ENCODE results near the gene RNF167. TPM values are rescaled to one million over a fixed set of nuclear protein-coding genes. Genes with fewer than 3 reads are reported as not detected.

RNF167 gene
- total and polyA plus RNA-seq, 2 of the 4 experiments (the other 2 are of a cell fraction), result 13.1 to 79.5 TPM

GRCh38 chr17:4945944-4946280 is 5.8 kb downstream of the RNF167 start (continued):
- TF ChIP-seq SMC3 (IDR thresholded peaks at IDR 0.05; ENCODE audit: low read depth, low read length) (no peak), CEBPB (IDR thresholded peaks at IDR 0.05; ENCODE audit: low read depth, low read length) (no peak), POLR2A (IDR thresholded peaks at IDR 0.05; ENCODE audit: low read depth, low read length) (no peak), ELK1 (IDR thresholded peaks at IDR 0.05; ENCODE audit: borderline replicate concordance, low read depth, low read length) (no peak)

GRCh38 chr17:4946312-4946976 is 6.4 kb downstream of the RNF167 start:
- ATAC-seq (ENCODE audit: low read depth) (no peak), DNase-seq (no peak)
- Histone ChIP-seq H3K27me3 (ENCODE audit: control insufficient read depth, insufficient read depth, low read length) (no peaks in the 10 kb centered on the region), H2AK5ac (ENCODE audit: low read depth, low read length) (peak overlapping the region; percentile 25), H3K4me2 (ENCODE audit: low read depth, low read length) (peak overlapping the region; percentile 78), H3K36me3 (ENCODE audit: control insufficient read depth, insufficient read depth, low read length) (peaks cover 41% of the 10 kb centered on the region), H3K18ac (ENCODE audit: low read depth, low read length) (no peak overlapping the region), H2AFZ (replicated peaks; ENCODE audit: low read length, poor library complexity) (no peak overlapping the region), H4K91ac (ENCODE audit: insufficient read depth, low read depth, low read length) (peak overlapping the region; percentile 21), H3K4me1 (ENCODE audit: control insufficient read depth, insufficient read depth, low read length) (peaks cover 24% of the 10 kb centered on the region), H3K27ac (ENCODE audit: insufficient read depth, low read length) (peak overlapping the region; percentile 96), H2BK5ac (ENCODE audit: low read depth, low read length, poor library complexity, severe bottlenecking) (peak overlapping the region; percentile 98), H2BK15ac (ENCODE audit: low read depth, low read length) (peak overlapping the region; percentile 25; the same call in 1 of the 3 replicates), H2AK9ac (replicated peaks; ENCODE audit: low read depth, low read length, poor library complexity) (peak overlapping the region; percentile 44), H4K5ac (ENCODE audit: low read depth, low read length) (0 out of 2 replicates have a peak overlapping the region, but pooled peaks have one; percentile 6), H3K56ac (ENCODE audit: extremely low read depth, insufficient read depth, low read length) (peak overlapping the region; percentile 94), H2BK120ac (ENCODE audit: low read depth, low read length) (peak overlapping the region; percentile 49; the same call in 1 of the 2 replicates), H4K20me1 (ENCODE audit: insufficient read depth, low read length) (peaks cover 66% of the 10 kb centered on the region), H3K4ac (ENCODE audit: low read depth, low read length) (peak overlapping the region; percentile 85), H3K23ac (ENCODE audit: low read depth, low read length) (peak overlapping the region; percentile 81), H3K9me3 (ENCODE audit: control insufficient read depth, insufficient read depth, low read length) (no peaks in the 10 kb centered on the region), H3K9me1 (ENCODE audit: insufficient read depth, low read length) (peaks cover 19% of the 10 kb centered on the region; the same call in 1 of the 2 replicates), H3K79me1 (ENCODE audit: low read depth in 1 of 2, low read length in 2 of 2) (peaks cover 10 to 50% of the 10 kb centered on the region in 2 experiments; a peak in 3 of 4 replicates), H2BK20ac (ENCODE audit: low read depth, low read length) (no peak overlapping the region), H3K4me3 (ENCODE audit: insufficient read depth, low read depth, low read length) (peak overlapping the region; percentile 98), H3K9ac (ENCODE audit: low read depth, low read length) (peak overlapping the region; percentile 97), H4K8ac (ENCODE audit: low read depth in 2 of 2, low read length in 2 of 2) (peak overlapping the region; percentile 80 to 95; a peak in 3 of 4 replicates), H3K14ac (replicated peaks; ENCODE audit: low read depth, low read length) (peak overlapping the region; percentile 95)
- dilution Hi-C loops (cut with HindIII; ENCODE audit: low sequenced_read_pairs, unreplicated experiment), result no loop called here
- no CpG with 5 or more reads among the region's 16 CpGs for WGBS, 2 experiments (ENCODE audit: extremely low coverage in 2 of 2, insufficient read length in 1 of 2)
- no peak for TF ChIP-seq NFE2L2 (IDR thresholded peaks at IDR 0.05; ENCODE audit: low read depth, low read length)
- TF ChIP-seq FOS (IDR thresholded peaks at IDR 0.05; ENCODE audit: low read depth, low read length), result no peak
- TF ChIP-seq RFX5 (IDR thresholded peaks at IDR 0.05; ENCODE audit: low read depth, low read length), result no peak
- TF ChIP-seq MAZ (IDR thresholded peaks at IDR 0.05; ENCODE audit: borderline replicate concordance, low read depth, low read length), result no peak
- no peak for TF ChIP-seq POLR2A (IDR thresholded peaks at IDR 0.05; ENCODE audit: low read depth, low read length)
- no peak for TF ChIP-seq RAD21 (IDR thresholded peaks at IDR 0.05; ENCODE audit: low read length)
- no peak for TF ChIP-seq SMC3 (IDR thresholded peaks at IDR 0.05; ENCODE audit: low read depth, low read length)
- no peak for TF ChIP-seq USF2 (IDR thresholded peaks at IDR 0.05; ENCODE audit: low read depth, low read length)
- TF ChIP-seq BHLHE40 (IDR thresholded peaks at IDR 0.05; ENCODE audit: low read depth, low read length), result no peak
- TF ChIP-seq CHD1 (IDR thresholded peaks at IDR 0.05; ENCODE audit: low read depth, low read length), result no peak
- in situ Hi-C loops (cut with MboI; ENCODE audit: low sequenced_read_pairs), result no loop called here
- CTCF ChIA-PET, result no interaction called here
- BruUV-seq (replicated peaks), result TSS peak; percentile 92
- intact Hi-C loops (cut with micrococcal nuclease), result no loop called here
- POLR2A ChIA-PET (ENCODE audit: unreplicated experiment), result interaction anchor here (0.6 to 3.5 kb wide), 5 partner anchors 20 to 79 kb away, joined by 3 to 19 read pairs (median 4); partner anchors contain the start of genes CAMTA2 and SPAG7
